Measurements from ENCODE around the gene RPP25L.

Gene RPP25L

DNA sequence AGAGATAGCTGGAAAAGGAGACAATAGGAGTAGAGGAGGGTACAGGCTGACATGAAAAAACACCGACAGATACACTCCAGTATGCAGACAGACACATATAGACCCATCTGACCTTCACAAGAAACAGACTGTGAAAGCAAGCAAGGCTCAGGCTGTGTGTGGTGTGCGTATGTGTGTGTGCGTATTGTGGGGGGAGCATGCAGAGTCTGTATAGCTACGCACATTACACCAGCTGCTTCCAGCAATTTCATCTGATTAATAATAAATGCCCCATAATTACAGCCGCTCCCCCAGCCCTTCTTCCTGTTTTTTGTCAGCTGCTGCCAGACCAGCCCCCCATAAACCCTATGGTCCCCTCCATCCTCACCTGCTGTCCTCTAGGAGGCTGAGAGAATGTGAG is 29.1 kb downstream of the RPP25L start:
- no peak for DNase-seq

- DNase-seq = no peak
Observed at GRCh38 chr9:34581318-34581717, 30.6 kb downstream of the RPP25L start.

DNA sequence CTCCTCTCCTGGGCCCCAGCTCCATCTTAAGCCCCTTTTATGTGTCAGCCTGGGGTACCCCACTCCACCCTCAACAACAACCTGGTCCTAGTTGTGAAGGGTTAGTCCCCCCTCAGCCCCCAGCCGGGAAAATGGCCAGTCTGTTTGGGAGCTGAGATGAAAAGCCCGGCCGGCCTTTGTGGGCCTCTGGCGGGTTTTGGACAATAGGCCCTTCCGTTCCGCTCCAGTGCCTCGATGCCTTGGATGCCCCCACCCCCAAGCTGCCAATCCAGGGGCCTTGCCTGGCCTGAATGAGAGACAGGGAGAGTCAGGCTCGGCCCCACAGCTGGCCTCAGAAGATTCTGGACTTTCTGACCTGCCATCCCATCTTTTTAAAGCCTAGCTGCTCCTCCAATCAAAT is 31.5 kb downstream of the RPP25L start:
- DNase-seq = no peak

- DNase-seq = no peak
Observed at GRCh38 chr9:34579808-34580163, 32.1 kb downstream of the RPP25L start.

- DNase-seq = no peak
Observed at GRCh38 chr9:34579104-34579807, 32.6 kb downstream of the RPP25L start.

DNA sequence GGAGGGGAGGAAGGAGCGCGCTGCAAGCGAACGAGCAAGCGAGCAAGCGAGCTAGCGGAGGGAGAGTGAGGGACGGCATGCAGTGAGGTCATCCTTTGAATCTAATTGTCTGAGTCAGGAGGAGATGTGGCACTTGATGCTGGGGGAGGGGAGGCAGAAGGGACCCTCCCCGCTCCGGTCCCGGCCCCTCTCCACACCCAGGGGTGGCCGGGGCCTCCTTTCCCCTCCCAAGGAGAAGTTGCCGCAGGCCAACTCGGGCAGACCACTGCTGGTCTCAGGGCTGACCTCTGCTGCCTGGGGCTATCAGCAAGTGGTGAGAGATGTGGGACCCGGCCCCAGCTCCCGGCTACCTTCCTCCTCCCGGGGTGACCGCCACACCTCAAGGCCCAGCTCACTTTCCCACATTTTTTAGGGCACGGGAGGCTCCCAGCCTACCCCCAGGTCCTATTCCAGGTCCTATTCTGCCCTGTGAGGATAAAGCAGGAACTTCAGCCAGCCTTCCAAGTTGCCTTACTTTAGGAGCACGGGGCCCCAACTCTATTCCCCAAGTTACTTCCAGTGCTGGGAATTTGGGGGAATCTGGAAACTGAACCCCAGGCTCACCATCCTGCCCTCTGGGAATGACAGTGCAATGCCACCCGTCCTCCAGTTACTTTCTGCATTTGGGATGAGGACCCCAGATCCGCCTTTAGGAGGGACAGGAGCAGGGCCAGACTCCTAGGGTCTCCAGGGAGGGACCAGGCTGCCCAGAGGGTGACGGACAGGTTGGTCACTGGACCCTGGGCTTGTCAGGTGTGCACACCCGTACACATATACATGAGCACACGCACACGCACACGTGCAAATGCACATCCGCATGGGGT is 33.4 kb downstream of the RPP25L start:
- DNase-seq = no peak

DNA sequence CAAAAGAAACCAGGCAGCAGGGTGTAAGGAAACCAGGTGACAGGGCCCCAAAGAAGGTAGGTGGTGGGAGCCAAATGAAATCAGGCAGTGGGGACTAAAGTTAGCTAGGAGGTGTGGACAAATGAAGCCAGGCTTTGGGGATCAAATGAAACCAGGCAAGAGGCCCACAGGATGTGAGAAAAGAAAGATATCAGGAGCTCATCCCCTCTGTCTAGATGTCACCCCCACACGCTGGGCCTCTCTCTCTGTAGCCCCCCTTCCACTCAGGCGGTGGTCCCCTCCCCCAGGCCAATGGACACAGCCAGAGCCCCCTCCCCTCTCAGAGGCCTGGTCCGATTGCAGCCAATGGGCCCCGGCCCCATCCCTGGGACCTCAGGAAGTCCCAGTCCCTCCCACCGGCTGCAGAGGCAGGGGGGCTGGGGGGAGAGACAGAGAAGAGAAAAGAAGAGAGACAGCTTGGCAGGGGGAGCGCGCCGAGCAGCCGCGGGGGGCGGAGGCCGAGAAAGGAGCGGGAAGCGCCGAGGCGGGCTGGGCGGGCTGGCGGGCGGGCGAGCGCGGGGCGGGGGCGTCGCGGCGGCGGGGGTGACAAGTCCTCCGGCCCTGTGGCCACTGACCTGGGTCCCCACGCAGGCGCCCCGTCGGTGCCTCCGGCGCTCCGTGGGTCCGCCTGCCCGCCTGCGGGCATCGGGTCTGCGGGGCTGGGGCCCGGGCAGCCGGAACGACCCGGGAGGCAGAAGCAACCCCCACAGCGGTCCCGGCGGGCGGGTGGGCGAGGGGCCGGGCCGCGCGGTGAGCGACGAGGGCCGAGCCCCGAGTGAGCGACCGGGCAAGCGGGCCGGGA is 34.3 kb downstream of the RPP25L start:
- DNase-seq = no peak

GRCh38 chr9:34576597-34577399 is 35.1 kb downstream of the RPP25L start:
- no peak for DNase-seq

DNA sequence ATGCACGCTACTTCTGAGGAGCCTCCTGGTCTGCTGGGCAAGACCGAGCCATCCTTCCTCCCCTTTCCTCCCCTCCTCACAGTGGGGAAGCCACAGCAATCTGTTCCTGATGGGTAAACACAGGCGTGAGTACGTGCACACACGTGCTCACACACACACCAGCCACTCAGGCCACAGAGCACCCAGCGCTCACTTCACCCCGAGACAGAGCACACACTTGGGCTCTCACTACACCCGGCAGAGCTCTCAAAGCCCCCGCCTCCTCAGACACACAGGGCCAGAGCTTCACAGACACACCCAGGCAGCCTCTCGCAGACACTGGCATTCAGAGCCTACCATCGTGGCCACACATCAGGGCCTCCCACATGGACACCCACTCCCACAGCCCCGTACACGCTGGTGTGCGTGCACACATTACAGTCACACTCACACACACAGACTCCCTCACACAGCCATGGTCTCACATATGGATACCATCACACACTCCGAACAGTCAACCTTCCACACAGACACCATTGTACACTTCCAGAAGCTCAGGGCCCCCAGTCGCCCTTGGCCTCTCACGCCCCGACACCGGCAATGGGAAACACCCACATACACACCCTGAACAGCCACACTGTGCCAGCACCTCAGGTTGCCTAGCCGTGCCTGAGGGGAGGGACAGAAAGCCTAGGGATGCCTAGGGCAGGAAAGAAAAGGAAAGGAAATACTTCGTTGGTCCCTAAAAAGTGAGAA is 35.9 kb downstream of the RPP25L start:
- no peak for DNase-seq

DNA sequence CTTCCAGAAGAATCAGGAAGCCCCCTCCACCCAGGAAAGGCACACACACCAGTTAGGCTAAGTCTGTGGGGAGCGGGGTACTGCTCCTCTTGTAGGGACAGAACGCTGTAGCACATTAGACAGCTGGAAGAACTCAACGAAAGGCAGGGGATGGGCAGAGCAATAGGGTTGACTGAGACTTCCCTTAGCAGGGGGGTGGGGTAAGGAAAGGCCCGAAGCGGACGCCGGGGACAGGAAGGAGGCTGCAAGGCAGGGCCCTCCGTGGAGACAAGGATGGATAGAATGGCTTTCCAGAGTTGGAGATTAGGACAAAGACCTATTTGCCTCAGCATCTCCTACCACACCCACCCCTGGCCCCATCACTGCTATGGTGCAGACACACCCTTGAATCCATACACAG is 36.7 kb downstream of the RPP25L start:
- no peak for DNase-seq

DNA sequence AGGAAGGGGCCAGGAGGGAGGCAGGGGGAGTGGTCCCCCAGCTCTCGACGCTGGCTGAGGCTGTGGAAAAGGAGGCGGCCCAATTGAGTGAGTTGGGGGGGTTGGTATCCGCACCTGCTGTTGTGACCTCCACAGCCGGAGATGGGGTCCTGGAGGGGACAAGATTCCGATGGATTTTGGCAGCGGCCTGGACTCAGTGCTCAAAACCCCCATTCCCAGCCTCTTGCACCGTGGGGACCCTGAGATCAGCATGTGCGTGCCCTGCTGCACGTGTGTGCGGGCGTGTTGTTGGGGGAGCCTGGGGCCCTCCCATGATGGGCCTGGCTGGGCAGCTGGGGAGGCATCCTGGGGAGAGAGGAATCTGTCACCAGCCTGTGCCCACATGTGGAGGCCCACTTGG is 37.3 kb downstream of the RPP25L start:
- no peak for DNase-seq

- DNase-seq = no peak
Observed at GRCh38 chr9:34573599-34574325, 38.1 kb downstream of the RPP25L start.

DNA sequence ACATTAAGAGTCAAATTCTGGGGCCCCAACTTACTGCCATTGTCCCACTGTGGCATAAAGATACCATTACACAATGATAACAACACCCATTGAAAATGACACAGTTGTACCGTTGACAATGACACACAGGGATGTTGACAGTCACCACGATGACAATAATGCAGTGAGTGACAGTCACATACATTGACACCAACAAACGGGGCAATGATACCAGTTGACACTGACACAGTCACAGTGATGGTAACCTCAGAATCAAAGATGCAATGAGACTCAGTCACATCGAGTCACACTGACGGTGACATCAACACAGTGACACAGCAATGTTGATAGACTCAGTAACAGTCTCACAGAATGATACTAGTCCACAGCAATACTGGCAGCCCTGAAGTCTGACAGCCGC is 39.3 kb downstream of the RPP25L start:
- no peak for DNase-seq

DNA sequence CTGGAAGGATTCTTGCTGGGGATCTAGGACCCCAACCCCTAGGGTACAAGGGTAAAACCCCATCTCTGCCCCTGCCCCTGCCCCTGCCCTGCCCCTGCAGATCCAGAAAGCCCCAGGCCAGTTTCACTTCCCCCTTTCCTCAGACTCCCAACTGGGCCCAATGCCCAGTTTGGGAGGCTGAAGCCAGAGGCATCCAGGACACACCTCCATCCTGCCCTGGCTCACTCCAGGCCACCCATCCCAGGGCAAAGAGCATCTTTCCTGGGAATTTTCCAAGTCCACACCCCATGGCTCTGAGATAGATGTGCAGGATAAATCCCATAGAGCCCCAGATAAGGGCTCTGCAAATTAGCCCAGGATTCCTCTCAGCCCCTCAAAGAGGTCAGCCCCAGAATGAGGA is 39.8 kb downstream of the RPP25L start:
- DNase-seq = no peak

DNA sequence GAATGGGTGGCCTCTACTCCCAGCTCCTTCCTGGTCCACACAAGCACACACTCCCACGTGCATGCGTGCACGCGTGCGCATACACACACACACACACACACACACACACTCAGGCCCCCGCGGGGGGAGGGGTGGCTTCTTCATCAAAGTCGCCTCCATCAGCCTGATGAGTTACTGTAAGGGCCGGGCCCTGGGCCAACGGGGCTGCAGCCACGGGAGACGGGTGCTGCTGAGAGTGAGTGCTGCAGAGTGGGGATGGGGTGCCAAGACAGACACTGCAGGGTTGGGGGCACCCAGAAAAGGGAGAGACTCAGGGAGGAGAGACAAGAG is 40.5 kb downstream of the RPP25L start:
- DNase-seq = no peak

DNA sequence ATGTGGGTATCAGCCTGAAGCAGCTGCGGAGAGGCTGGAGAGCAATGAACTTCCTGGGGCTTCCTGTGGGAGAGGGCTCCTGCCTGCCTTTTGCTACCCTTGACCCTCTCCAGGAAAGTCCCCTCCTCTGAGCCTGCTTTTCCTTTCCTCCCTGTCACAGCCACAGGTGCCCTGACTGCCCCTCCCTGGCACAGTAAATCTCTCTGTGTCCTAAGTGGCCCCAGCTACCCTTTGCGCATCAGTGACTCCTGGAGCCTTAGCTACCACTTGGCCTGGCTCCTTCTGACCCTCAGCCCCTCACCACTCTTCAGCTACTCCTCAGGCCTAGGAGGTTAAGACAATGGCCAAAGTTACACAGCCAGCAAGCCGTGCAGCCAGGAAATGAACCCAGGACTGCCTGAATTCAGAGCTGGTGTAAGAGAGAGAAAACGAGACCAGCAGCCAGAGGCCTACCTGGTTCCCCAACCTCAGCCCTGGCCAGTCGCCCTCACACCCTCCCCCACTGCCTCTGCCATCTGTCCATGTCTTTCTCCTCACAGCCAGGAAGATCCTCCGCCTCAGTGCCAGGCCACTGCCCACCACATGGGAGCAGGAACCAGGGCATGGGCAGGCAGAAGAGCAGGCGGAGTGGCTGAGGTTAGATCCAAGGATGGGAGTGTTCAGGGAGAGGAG is 41.0 kb downstream of the RPP25L start:
- no peak for DNase-seq

DNA sequence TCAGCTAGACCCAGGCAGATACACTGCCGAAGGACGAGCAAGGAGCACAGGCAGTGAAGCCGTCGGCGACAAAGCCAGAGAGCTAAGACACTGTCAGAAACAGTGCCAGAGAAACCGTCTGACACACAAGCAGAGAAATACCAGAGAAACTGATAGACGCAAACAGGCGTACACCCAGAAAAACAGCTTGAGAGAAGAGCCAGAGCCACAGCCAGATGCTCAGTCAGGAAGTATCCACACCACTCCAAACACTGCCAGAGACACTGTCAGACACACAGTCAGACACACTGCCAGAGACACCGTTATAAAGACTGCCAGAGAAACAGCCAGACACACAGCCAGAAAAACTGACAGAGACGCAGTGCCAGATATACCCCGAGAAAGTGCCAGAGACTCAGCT is 41.5 kb downstream of the RPP25L start:
- no peak for DNase-seq

- no peak for DNase-seq
Observed at GRCh38 chr9:34568774-34569173, 43.1 kb downstream of the RPP25L start.

DNA sequence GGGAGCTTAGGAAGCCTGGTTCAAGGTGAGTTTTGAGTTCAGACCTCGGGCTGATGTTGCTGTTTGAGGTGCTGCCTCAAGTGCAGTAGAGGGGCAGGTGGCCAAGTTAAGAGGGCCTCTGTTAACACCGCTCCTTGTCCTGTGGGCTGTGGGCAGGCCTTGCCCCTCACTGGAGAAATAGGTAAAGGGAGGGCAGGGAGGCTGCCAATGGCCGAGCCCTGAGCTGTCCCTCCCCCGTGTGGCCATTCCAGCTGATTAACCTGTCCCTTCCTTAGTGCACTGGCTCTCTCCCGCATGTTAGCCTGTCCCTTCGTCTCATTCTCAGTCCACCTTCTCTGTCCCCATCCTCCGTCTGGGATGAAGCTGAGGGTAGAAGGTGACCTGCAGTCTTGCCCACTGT is 43.8 kb downstream of the RPP25L start:
- no peak for DNase-seq

DNA sequence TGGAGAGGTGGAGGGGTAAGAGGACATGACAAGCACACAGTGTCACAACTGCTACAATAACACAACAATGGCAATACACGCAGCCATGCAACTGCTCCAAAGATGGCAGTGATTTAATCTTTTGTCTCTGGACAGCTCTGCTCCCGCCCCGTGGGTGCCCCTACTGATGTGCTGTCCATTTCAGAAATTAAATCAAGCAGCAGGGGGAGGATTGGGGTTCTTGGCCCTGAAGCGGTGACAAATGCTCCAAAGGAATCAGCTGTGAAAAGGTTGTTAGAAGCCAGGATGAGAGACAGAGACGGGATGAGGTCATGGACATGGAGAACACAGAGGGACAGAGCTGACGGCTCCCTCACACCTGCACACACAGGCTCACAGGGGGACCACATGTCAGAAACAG is 44.9 kb downstream of the RPP25L start:
- DNase-seq = no peak

DNA sequence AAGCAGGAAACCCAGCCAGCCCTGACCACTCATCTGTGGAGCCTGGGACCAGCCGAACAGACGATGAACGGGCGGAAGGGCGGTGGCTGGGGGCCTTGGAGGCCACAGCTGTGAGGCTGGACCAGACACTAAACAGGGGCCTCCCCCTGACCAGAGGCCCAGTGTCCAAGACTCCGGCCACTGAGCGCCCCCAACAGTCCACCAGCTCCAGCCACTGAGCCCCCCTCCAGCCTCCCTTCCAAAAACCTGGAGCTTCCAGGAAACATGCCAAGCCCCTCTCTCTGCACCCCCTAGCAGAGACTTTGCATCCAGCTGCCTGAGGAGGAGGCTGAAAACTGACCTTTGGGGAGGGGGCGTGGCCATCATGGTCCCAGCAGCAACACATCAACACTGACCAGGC is 45.6 kb downstream of the RPP25L start:
- DNase-seq = no peak

Measured in GDM1 (cell line).